ENCODE measurements around the gene CPXM1. TPM values are rescaled to one million over a fixed set of nuclear protein-coding genes. Genes with fewer than 3 reads are reported as not detected.

The CPXM1 gene
- total RNA-seq, 1 donor from 2014 or later, result 1.3 TPM

GRCh38 chr20:2793471-2793870 is 7.0 kb downstream of the CPXM1 start:
- ATAC-seq (no peak), DNase-seq (no peak)
- no peak overlapping the region for H3K4me3 ChIP-seq
- H3K4me1 ChIP-seq, result no peaks in the 10 kb centered on the region
- intact Hi-C loops (cut with DNase I), result no loop called here
- H3K36me3 ChIP-seq, result no peaks in the 10 kb centered on the region
- no peaks in the 10 kb centered on the region for H3K9me3 ChIP-seq
- TF ChIP-seq CTCF (IDR thresholded peaks at IDR 0.05), result no peak
- no peak overlapping the region for H3K27ac ChIP-seq
- H3K27me3 ChIP-seq, result peaks cover 12% of the 10 kb centered on the region

GRCh38 chr20:2783908-2784566 is 16.4 kb downstream of the CPXM1 start:
- Histone ChIP-seq H3K27ac (no peak overlapping the region), H3K36me3 (no peaks in the 10 kb centered on the region), H3K4me1 (no peaks in the 10 kb centered on the region), H3K9me3 (no peaks in the 10 kb centered on the region), H3K27me3 (peaks cover 9% of the 10 kb centered on the region), H3K4me3 (no peak overlapping the region)
- no peak for DNase-seq
- TF ChIP-seq CTCF (IDR thresholded peaks at IDR 0.05), result no peak
- intact Hi-C loops (cut with DNase I), result no loop called here
- no peak for ATAC-seq

DNA sequence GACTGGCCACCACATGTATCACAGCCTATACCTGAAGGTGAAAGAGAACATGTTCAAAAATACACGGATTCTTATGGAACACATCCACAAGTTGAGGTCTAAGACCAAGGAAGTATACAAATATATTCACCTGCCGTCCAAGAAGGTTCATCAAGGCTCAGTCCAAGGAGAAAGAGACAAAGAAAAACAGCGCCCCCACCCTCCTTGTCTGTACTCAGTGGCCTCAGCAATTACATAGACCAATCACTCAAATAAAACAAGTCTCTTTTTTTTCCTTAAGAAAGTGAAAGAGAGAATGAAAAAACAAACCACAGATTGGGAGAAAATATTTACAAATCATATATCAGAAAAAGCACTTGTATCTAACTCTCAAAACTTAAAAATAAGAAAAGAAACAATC is 19.5 kb downstream of the CPXM1 start:
- Histone ChIP-seq H3K36me3 (no peaks in the 10 kb centered on the region), H3K4me3 (no peak overlapping the region), H3K27me3 (peaks cover 9% of the 10 kb centered on the region), H3K27ac (no peak overlapping the region), H3K4me1 (no peaks in the 10 kb centered on the region), H3K9me3 (peaks cover under 1% of the 10 kb centered on the region)
- ATAC-seq (no peak), DNase-seq (no peak)
- intact Hi-C loops (cut with DNase I), result no loop called here
- no peak for TF ChIP-seq CTCF (IDR thresholded peaks at IDR 0.05)

- intact Hi-C loops (cut with DNase I), result no loop called here
- H3K4me3 ChIP-seq, result no peak overlapping the region
- no peak for DNase-seq
- H3K27ac ChIP-seq, result no peak overlapping the region
- no peaks in the 10 kb centered on the region for H3K36me3 ChIP-seq
- no peak for ATAC-seq
- peaks cover 15% of the 10 kb centered on the region for H3K27me3 ChIP-seq
- no peak for TF ChIP-seq CTCF (IDR thresholded peaks at IDR 0.05)
- H3K4me1 ChIP-seq, result no peaks in the 10 kb centered on the region
- H3K9me3 ChIP-seq, result peaks cover 3% of the 10 kb centered on the region
Measured at GRCh38 chr20:2778602-2779321, 21.7 kb downstream of the CPXM1 start.

GRCh38 chr20:2775139-2775538 is 25.3 kb downstream of the CPXM1 start:
- peaks cover 3% of the 10 kb centered on the region for H3K9me3 ChIP-seq
- intact Hi-C loops (cut with DNase I), result no loop called here

More at GRCh38 chr20:2775139-2775538, 25.3 kb downstream of the CPXM1 start:
- TF ChIP-seq CTCF (IDR thresholded peaks at IDR 0.05), result no peak
- H3K4me3 ChIP-seq, result no peak overlapping the region
- ATAC-seq (no peak), DNase-seq (no peak)
- H3K27me3 ChIP-seq, result peaks cover 6% of the 10 kb centered on the region
- no peaks in the 10 kb centered on the region for H3K36me3 ChIP-seq
- H3K4me1 ChIP-seq, result no peaks in the 10 kb centered on the region
- no peak overlapping the region for H3K27ac ChIP-seq
